DMS 273 (cell line): ENCODE data around the gene AATF.

Source experiments
- DNase-seq: peaks from one replicate; lab custom pipeline; 2025; ENCODE audit not compliant: unreplicated experiment; lab: John Stamatoyannopoulos, UW

AATF gene

DNA sequence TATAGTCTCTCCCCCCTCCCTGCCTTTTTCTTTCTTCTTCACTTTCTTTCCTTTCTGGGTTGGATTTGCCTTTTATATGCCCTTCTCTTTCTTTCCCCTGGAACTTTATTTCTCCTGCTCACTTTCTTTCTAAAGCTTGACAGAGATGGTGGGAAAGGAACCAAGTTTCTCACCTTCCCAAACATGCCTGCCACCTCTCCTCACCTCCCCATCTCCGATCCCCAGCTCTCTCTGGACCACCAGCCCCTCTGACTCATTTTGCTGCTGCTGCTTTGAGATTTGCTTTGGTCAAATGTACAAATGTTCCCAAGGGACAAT, 18.2 kb upstream of the AATF start:
- no peak for DNase-seq

DNA sequence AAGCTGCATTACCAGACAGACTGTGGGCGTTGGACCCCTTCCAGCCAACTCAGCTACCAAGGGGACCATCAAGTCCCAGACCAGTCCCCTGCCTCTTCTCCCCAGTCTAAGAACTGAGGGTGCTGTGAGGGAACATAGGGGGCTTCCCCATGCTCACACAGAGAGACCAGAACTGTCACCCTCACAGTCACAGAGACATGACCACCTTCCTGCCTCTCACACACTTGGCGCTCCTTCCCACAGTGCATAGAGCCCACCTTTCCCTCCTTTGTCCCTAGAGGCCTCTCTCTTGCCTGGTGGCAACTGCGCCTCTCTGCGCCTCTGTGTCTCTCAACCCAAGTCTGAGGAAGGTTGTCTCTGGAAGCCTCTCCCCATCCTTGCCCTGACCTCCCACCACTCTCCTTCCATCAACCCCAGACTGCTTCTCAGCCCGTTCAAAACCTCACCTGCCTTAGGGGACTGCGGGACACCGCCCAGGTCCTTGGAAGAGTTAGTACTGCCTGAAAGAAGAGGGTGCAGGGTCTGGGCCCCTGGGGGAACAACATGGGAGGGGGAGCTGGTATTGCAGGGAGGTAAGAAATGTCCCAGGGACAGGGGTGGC, 17.6 kb upstream of the AATF start:
- DNase-seq: no peak

DNA sequence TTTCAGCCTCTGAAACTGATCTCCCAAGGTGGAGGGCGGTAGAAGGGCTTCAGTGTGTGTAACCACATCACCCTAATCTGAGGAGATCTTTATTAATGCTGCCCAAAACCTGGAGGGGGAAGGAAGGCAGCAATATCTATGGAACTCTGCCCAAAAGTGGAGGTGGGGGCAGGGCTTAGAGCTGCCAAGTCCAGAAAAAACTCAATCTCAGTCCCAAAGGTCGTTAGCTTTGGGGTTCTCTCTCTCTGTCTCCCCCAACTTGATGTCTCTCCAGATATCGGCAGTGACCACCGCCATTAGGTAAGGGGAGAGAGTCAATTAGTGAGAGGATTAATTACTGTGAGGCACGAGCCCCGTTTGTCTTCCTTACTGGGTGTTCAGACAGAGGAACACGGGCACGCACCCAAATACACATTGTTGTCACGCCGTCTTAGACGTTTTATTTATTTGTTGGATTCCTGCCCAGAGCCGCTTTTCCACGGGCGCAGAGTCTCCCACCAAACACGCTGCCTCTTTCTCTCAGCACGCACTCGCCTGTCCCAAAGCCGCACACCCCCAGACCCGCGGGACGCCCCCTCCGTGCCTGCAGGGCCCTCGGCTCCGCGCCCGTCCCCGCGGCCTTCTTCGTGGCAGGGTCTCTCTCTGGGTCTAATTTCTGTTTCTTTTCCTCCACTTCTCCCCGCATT, 16.9 kb upstream of the AATF start:
- DNase-seq: no peak

DNA sequence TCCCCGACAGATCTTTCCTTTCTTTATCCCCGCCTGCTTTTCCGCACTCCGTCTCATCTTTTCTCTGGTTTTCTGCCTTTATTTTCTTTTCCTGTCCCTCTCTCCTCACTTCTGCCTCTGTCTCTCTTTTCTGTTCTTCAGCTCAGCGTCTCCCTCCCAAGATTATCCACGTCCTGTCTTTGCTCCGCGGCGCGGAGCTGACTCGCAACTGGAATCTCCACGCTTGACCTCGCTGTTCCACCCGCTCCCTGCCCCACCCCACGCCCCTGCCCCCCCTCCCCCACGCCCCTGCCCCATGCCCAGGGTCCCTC, 16.4 kb upstream of the AATF start:
- no peak for DNase-seq

DNA sequence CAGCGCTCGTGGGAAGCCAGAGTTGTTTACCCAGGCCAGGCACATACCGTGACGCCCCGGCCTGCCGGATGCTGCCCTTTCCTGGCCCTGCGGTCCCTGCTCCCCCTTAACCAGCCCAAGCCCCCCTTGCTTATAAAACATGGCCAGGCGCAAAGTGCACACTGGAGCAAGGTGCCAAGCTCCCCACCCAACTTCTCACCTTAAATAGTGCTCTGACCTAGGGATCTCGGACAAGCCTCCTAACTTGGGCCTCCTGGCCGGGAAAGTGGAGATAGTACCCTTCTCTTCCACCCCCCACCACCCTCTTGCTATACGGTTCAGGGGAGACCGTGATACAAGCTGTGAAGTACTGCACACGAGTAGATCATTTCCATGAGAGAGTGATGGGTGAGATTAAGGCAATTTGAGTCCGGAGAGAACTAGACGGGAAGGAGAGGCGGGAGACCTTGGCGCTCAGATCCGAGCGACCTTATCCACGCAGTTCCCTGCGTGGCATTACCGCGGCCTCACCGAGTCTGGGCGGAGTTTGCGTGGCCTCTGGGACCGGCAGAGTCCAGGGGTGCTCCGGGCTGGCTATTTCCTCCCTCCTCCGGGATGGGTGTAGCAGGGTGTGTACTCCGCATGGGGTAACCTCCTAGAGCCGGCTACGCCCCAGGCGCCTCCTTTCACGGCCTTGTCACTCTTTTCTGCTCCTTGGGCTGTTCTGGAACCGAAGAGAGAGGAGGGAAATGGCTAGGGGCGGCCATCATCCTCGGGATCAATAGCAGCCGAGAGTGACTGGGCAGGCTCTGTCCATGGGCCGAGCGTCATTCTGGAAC, 15.9 kb upstream of the AATF start:
- no peak for DNase-seq

DNA sequence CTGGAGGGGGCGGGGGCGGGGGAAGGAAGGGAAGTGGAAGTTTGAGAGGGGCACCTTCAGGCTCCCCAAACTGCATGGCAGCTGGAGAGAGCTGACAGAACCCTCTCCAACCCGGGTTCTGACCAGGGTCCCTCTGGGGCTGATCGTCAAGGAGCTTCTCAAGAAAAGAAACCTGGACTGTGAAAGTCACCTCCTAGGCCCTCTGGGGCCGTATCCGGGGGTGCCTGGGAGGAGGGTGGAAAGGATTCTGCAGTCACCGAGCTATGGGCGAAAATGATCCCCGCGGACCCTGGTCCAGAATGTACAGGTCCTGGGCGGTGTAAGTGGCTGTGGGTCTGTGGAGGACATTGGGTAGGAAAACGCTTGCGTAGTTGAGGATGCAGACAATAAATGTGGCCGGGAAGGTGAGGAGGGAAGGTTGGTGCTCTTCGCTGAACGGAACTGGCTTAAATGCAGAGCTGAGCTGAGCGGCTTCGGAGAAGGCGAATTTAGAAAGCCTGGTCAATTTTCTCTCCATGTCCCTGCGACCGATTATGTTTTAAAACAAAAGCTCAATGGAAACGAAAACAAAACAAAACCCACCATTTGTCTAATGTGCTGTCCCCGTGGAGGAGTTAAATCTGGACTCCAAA, 15.1 kb upstream of the AATF start:
- DNase-seq: no peak

DNA sequence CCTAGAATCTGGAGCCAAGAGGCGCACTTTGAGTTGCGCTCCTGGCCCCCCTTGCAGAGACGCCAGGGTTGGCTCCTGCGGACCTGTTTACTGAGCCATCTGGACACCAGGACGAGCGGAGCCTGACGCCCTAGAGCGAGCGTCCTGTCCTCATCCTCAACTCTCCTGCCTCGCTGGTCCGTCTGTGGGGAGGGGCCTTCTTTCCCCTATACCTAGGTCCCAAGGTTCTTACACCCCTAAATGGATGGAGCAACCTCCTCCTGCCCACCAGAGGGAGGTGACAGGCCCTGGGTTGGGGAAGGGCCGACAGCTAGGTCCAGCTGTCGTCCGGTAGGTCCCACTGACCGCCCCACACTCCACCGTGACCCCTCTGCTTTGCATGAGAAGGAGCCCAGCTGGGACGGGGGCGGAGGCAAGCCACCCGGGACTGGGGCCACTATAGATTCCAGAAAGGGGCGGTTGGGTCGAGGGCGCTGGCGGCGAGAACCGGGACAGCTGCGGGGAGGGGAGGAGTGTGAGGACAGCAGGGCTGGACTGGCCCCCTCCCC, 14.5 kb upstream of the AATF start:
- peak; percentile 64 for DNase-seq

DNA sequence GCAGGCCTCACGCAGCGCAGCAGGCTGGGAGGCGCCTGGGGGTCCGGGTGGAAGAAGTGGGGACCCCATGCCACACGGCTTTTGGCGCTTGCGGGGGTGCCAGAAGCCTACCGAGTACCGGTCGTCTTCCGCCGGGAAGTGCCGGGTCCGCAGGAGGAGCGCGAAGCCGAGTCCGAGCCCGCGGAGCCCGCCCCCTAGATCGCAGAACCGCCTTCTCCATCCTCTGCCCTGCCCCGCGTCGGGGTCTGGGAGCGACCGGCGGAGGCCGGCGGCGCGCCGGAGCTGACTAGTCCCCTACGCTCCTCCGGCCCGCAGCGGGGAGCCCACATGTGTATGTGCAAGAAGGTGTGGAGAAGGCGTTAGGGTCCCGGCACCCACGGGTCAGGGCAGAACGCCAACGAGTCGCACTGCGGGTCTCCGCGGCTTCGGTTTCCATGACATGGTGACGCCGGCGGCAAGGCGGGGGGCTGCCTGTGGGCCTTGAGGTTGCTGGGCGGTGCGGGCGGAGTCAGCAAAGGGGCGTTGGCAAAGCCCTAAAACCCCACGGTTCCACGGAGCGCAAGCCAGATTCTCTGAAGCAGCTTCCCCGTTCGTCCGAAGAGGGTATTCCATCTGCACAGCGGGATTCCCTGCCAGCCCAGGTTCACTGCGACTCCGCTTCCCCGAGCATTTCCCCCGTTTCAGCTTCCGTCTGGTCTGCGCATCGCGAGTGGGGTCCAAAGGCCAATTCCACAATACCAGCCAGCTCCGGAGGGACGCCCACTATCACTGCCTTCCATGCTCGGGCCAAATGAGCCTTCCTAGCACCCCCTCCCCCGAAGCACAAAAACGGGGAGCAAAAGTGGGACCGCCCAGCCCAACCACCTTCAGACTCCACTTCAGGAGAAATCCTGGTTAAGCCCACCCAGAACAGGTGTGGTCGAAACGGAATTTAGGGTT, 13.8 kb upstream of the AATF start:
- DNase-seq: peak; percentile 72

DNA sequence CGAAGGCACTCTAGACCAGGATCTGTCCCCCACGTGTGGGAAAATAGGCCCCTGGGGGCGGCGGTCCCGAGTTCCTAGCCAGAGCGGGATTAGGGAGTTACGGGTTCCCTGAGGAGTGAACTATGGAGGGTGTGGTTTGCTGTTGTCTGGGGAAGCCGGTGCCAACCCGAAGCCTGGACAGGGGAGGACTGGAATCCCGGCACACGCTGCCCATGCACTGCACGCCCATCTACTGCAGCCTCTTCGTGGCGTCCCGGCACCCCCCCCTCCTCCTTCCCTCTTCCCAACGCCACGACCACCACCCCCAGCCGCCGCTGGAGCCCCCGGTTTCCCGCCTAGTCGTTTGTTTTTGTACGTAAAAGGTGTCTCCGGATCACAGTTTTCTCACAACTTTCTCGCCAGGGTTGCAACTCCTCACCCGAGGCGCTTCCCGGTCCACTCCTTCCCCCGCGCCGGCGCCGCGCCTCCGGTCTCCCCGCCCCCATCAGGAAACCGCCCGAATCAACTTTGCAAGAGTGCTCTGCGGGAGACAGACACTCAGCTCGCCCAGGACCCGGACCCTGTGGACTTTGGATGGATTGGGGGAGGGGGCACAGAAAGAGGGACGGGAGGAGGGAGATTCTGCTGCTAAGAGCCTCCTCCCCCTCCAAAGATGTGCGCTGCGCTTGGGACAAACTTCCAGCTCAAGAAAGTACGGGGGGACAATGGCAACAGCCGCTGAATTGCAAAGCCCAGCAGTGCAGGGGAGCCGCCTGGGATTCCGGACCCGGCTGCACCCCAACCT, 12.9 kb upstream of the AATF start:
- peak; percentile 55 for DNase-seq

DNA sequence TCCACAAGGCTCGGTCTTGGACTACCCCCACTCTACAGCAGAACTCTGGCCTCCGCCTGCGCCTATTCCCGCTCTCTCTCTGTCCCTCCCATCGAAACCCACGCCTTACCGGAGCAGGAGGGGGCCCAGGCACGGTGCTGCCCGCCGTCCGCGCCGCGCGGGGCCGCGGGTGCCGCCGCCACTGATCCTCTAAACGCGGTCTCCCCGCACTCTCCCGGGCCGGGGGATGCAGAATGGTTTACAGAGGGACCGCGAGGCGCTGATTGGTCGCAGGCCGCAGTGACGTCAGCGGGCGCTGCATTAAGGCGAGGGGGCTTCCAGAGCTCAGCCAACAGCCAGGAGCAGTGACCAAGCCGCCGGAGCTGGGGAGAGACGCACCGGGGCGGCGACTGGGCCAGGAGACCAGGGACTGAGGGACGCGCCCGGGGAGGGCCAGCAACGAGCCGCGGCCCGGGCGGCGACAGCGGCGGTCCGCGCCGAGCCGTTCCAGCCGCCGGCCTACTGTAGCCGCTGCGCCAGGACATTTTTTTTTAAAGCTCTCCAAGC, 12.2 kb upstream of the AATF start:
- peak; percentile 60 for DNase-seq

DNA sequence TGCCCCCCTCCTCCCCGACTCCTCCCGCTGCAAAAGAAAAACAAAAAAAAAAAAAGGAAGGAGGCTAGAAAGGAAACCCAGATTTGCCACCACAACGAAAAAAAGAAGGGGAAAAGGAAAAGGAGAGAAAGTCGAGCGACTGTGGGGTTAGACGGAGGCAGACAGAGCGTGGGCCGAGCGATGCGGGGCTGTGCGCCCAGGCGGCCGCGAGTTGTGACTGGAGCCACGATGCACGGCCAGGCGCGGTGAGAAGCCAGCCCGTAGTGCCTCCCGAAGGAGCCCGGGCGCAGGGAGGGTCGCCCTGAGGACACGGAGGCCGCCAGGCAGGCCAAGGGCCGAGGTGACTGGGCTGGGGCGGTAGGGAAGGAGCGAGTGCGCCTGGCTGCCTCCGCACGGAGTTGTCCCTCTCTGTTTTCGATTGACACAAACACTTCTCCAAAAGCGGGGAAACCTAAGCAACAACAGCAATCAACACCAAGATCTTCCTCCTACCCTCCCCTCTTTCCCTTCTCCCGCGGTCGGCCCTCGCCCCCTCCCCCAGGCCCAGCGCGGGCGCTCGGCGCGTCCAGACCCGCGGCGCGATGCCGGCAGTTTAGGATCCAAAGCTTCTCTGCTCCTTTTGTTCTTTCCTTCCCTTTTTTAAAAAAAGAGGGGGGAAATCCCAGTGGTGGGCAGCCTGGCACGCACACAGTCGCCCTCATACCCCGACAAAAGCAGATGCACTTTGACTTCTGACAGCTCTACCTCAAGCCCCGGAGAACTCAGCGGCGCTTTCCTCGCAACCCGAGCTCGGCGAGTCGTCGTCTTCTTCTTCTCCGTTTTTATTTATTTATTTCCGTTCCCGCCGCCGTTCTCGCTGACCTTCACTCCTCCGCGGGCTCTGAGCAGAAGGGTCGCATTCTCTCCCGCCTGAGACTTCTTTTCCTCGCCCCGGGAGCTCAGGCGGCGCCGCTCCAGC, 11.5 kb upstream of the AATF start, which contains the start of gene LHX1:
TSS of gene LHX1 (plus strand) at position 475 of the 958 bp plus-strand sequence. CDS start 723 bp downstream, outside the sequence.
- DNase-seq: peak; percentile 64

DNA sequence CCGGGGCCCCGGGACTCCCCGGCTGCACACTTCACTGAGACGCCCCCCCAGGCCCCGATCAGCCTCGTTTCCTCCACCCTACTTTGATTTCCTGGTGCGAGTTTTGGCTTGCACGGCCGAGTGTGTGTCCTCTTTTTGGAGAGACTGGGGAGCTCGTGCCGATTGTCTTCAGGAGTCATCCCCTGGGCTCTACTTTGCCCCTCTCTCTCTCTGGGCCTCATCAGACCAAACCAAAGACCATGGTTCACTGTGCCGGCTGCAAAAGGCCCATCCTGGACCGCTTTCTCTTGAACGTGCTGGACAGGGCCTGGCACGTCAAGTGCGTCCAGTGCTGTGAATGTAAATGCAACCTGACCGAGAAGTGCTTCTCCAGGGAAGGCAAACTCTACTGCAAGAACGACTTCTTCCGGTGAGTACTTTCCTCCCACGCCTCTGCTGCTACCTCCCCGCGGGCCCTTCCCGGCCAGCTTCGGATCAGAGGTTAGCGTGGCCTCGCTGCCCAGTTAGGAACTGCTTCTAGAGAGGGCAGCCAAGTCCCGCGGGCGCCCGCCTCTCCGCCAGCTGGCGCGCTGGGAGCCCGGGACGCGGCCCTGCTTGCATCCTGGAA, 10.7 kb upstream of the AATF start:
- DNase-seq: peak; percentile 80

DNA sequence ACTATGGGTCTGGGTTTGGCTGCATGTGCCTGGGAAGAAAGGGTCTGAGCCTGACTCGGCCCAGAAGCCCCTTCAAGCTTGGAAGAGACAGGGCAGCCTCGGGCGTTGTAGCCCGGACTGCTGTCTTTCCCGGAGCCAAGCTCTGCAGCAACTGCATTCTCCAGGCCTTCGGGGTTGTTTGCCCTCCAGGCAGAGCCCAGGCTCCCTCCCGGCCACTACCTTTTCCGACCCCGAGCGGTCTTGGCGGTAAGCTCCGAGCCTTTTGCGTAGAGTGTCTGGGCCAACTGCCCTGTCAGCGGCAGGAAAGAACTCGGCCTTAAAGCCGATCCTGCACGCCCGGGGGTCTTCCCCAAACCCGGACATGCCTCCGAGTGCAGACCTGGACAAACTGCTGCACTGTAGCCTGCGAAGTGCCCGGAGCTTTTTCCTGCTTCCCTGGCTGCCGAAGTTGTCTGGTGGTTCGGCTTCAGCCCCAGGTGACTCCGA, 10.1 kb upstream of the AATF start:
- peak; percentile 80 for DNase-seq

DNA sequence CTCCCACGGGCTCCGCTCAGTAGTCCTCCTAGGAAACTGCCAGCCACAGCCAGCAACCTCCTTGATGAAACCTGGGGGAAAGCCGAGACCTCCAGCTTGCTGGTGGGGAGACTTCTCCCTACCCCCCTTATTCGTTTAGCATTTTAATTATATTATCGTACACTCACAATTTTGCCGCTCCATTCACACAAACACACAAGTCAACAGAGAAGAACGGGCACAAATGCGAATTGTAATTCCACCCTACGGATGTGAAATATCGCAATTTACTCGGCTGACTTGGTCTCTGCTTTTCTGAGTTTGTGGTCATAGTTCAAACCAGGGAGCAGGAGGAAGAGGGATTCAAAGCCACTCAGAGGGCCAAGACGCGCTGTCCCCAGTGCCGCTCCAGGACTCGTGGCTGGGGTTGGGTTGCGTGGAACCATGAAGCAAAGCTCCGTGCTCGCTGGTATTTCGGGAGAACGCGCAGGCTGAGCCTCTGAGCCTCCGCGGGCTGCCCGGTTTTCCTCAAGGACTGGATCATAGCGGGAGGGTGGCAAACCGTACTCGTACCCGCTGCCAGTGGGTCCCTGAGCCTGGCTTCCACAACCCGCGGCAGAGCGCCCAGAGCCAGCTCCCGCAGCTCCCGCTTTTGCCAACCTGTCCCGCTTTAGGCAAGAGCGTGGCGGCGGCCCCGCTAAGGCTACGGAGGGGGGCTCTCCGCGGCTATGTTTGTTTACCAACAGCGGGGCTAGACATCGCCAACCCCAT, 9.5 kb upstream of the AATF start:
- DNase-seq: peak; percentile 55

DNA sequence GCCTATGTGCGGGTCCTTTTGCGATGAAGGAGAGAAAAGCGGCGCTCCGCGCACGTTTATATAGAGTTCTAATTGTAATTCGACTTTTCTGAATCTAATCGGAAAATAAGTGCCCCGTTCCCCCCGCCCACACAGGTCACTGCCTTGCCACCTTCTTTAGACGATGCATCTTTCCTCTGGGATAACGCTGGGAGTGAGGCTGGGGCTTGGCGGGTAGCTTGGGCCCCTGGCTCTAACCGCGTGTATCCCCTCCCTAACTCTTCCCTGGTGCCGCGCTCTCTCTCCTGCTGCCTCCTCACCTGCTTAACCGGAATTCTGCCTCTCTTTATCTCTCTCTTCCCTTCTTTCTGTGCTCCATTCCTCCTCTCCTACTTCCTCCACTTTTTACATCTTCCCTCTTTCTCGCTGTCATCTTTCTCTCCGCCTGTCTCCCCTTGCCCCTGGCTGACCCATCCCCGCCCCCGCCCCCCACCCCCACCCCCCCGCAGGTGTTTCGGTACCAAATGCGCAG, 8.9 kb upstream of the AATF start:
- no peak for DNase-seq

DNA sequence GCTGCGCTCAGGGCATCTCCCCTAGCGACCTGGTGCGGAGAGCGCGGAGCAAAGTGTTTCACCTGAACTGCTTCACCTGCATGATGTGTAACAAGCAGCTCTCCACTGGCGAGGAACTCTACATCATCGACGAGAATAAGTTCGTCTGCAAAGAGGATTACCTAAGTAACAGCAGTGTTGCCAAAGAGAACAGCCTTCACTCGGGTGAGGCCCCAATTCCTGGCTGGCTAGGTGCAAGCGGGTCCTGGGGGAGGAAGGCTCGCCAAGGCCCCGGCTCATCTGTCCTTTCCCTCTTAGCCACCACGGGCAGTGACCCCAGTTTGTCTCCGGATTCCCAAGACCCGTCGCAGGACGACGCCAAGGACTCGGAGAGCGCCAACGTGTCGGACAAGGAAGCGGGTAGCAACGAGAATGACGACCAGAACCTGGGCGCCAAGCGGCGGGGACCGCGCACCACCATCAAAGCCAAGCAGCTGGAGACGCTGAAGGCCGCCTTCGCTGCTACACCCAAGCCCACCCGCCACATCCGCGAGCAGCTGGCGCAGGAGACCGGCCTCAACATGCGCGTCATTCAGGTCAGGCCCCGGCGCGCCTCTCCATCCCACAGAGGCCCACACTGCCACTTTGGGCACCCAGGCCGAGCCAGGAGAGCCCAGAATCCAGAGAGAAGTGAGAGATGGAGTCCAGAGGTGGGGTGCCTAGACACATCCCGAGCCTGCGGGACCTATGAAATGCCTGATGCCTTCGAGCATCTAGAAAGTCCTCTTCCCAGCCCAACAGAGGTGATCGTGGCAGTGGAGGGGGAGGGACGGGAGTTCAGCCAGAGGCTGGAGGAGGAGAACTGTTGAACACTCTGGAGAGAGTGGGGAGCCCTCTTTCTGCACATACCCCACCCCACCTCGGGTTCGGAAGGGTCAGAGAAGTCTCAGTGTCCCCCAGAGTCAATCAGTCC, 8.2 kb upstream of the AATF start:
- DNase-seq: no peak
